Right lobe of liver (tissue), 6 donors: ENCODE measurements around the gene MME. TPM values are rescaled to one million over a fixed set of nuclear protein-coding genes. Genes with fewer than 3 reads are reported as not detected.

Source experiments
- ATAC-seq, 4 donors: fragments of 200-7000 bp; cut with Tn5 transposase; one replicate each; pipeline ENCODE4 v1.9.1; 2020; ENCODE audit warnings: mild to moderate bottlenecking in 4 of 4, moderate library complexity in 4 of 4
- DNase-seq, 3 donors: peaks; one replicate each; pipeline ENCODE4 v3.0.0-alpha.2; 2020
- H3K27ac ChIP-seq, 3 donors: fragments of 200-600 bp; one replicate each; pipeline ENCODE4 v1.8.0; 2022
- H3K27me3 ChIP-seq, 2 donors: fragments of 200-600 bp; one replicate each; pipeline ENCODE4 v1.8.0; 2022
- H3K36me3 ChIP-seq, 4 donors: fragments of 200-600 bp; sonication (generic) in 1 of 4; one replicate each; pipeline versions ENCODE4 v1.5.1 to v1.8.0; 2017 to 2022; ENCODE audit warnings: control low read depth in 1 of 4
- H3K4me1 ChIP-seq, 4 donors: fragments of 200-600 bp; sonication (generic) in 1 of 4; one replicate each; pipeline versions ENCODE4 v1.5.1 to v1.8.0; 2017 to 2022; ENCODE audit warnings: control low read depth in 1 of 4
- H3K4me3 ChIP-seq, 3 donors: fragments of 200-600 bp; one replicate each; pipeline ENCODE4 v1.8.0; 2022
- H3K9me3 ChIP-seq, 4 donors: fragments of 200-600 bp; sonication (generic) in 1 of 4; one replicate each; pipeline versions ENCODE4 v1.5.1 to v1.8.0; 2017 to 2022; ENCODE audit warnings: control low read depth in 1 of 4
- POLR2A ChIP-seq: fragments of 450-650 bp; IDR thresholded peaks from one replicate; pipeline ENCODE4 v1.6.1; 2017; ENCODE audit warnings: antibody characterized with exemption, mild to moderate bottlenecking
- WGBS: methylation state at CpG from one replicate; pipeline ENCODE4 v1.1.6; 2018; ENCODE audit warnings: low coverage, low lambda C conversion rate; ENCODE audit not compliant: insufficient coverage; ENCODE audit errors: missing lambda C conversion rate; 5-methylcytosine and 5-hydroxymethylcytosine counted together
- intact Hi-C, 2 donors: fragments of 100-400 bp; cut with DNase I; formaldehyde crosslinking; loops; one replicate each; pipeline versions ENCODE4 v1.11.2 to v1.14.1; 2022
- total RNA-seq, 6 experiments: library from RNA; depleted of rRNA in 2 of 6; stranded (reverse); fragments of >200 nt in 2 of 6; fragmentation: NEBNext Ultra II Directional in 3 of 6; extraction: Animal tissue kit (Norgen Biotek cat#: 25700) in 3 of 6; gene quantifications; one replicate each; pipeline versions ENCODE4 v1.1.0 to v1.2.4, GENCODE V29; 2016 to 2023
- TF ChIP-seq, protein P1 (sequence below), 4 donors: fragments of 200-600 bp in 3 of 4; fragments of 450-650 bp in 1 of 4; IDR thresholded peaks; one replicate each; pipeline versions ENCODE4 v1.5.1 to v1.8.0; 2016 to 2022; ENCODE audit warnings: antibody characterized with exemption in 4 of 4, mild to moderate bottlenecking in 2 of 4
- donor health status: DM: no; HTN: yes; CAD: no.
- donor health status: DM: no; HTN: no; CAD: no.
- donor health status: DM: no; HTN: no; CAD: no.
- donor health status: DM: no; HTN: yes; CAD: no.
- donor health status: DM: no; HTN: yes; CAD: no.

The MME gene
- total RNA-seq, 6 experiments from 2014 or later = 9.9 to 79.1 (median 35.1) TPM

DNA sequence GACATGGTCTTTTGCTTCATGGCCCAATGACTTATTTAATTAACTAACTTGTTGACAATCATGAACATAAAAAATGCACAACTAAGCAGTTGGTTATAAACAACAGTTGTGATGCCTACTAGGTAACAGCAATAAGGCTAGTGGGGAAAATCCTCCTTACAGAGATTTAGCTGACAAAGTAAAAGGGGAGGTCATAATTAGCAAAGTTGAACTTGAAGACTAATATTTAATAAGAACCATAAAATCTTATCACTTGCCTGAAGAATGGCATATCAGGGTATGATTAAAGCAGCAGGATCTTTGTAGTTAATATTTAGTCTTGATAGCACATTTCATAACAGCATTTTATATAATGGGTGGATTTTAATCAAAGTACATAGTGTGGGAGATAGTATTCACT is 84.2 kb downstream of the MME start:
- DNase-seq (no peak), ATAC-seq (peak in 1 of 4 donors; percentile 28)
- H3K4me3 ChIP-seq = no peak overlapping the region

DNA sequence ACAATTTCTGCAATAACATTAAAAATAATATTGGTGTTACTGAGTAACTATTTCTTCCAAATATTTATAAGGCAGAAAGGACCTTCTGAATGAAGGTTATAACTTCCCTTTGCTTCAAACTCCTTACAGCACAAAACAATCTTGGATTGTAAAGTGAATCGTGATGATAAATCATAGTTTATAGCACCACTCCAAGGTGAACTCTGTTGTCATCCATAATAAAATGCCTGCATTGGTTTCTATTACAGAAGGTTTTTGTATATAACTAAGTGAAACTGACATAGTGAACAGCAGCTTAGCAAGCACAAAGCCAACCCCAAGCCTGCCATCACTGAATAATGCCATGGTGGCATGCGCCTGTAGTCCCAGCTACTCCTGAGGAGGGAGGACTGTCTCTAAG is 86.3 kb downstream of the MME start:
- Histone ChIP-seq H3K9me3 (no peaks in the 10 kb centered on the region), H3K4me1 (peaks cover 0 to 20% (median 7%) of the 10 kb centered on the region in 4 donors), H3K27ac (no peak overlapping the region), H3K36me3 (peaks cover 0 to 7% (median 0%) of the 10 kb centered on the region in 4 donors), H3K27me3 (no peaks in the 10 kb centered on the region), H3K4me3 (no peak overlapping the region)
- no peak for DNase-seq
- TF ChIP-seq POLR2A = no peak
- TF ChIP-seq, protein P1, sequence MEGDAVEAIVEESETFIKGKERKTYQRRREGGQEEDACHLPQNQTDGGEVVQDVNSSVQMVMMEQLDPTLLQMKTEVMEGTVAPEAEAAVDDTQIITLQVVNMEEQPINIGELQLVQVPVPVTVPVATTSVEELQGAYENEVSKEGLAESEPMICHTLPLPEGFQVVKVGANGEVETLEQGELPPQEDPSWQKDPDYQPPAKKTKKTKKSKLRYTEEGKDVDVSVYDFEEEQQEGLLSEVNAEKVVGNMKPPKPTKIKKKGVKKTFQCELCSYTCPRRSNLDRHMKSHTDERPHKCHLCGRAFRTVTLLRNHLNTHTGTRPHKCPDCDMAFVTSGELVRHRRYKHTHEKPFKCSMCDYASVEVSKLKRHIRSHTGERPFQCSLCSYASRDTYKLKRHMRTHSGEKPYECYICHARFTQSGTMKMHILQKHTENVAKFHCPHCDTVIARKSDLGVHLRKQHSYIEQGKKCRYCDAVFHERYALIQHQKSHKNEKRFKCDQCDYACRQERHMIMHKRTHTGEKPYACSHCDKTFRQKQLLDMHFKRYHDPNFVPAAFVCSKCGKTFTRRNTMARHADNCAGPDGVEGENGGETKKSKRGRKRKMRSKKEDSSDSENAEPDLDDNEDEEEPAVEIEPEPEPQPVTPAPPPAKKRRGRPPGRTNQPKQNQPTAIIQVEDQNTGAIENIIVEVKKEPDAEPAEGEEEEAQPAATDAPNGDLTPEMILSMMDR (IDR thresholded peaks at IDR 0.05) = no peak
- no peak for ATAC-seq
- WGBS = 86% methylated on average over 2 of the region's 2 CpGs
- intact Hi-C loops = no loop called here

More for the DNA sequence above, 84.2 kb downstream of the MME start:
- Histone ChIP-seq H3K9me3 (no peaks in the 10 kb centered on the region), H3K27me3 (no peaks in the 10 kb centered on the region), H3K27ac (no peak overlapping the region), H3K36me3 (peaks cover 0 to 7% (median 0%) of the 10 kb centered on the region in 4 donors), H3K4me1 (peaks cover 0 to 26% (median 7%) of the 10 kb centered on the region in 4 donors)
- TF ChIP-seq, protein P1 (IDR thresholded peaks at IDR 0.05) = no peak
- TF ChIP-seq POLR2A = no peak
- intact Hi-C loops = no loop called here

DNA sequence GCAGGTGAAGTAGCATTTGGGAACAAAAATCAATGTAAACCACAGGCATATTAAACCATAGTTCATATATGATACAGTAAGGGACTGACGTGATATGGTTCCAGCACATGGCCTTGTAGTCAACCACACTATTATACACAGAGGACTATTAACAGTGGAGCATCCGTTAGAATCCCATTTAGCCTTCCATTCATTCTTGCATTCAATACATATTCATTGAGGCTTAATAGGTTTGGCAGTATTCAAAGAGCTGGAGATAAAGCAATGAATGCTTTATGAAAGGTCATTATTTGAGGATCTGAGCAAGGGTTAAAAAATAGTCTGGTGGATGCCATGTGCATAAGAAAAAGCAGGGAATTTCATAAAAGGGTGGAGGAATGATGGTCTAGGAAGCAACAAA is 89.1 kb downstream of the MME start:
- Histone ChIP-seq H3K4me1 (peaks cover 0 to 6% (median under 1%) of the 10 kb centered on the region in 4 donors), H3K36me3 (peaks cover 0 to 7% (median 3%) of the 10 kb centered on the region in 4 donors), H3K27ac (no peak overlapping the region), H3K9me3 (no peaks in the 10 kb centered on the region), H3K27me3 (no peaks in the 10 kb centered on the region), H3K4me3 (no peak overlapping the region)
- DNase-seq (no peak), ATAC-seq (no peak)
- WGBS = 90% methylated on average over 2 of the region's 2 CpGs
- TF ChIP-seq, protein P1 (IDR thresholded peaks at IDR 0.05) = no peak
- no peak for TF ChIP-seq POLR2A
- intact Hi-C loops = no loop called here

DNA sequence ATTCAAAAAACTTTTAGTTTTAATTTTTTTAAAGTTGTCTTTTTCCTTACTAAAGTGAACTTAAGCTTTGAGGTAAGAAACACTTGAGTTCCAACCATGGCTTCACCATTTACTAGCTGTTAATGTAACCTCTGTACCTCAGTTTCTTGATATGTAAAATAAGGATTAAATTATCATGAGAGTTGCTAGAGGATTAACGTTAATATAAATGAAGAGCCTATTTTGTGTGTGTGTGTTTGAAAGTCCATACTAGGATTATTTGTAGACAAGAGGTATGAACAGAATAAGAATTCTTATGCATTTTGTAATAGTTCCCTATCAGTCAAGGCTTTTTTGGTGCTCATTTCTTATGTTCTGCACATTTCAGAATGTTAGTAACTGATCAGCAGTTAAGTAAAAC is 93.7 kb downstream of the MME start:
- DNase-seq = no peak
- H3K4me1 ChIP-seq = no peaks in the 10 kb centered on the region
- no peak overlapping the region for H3K27ac ChIP-seq
- H3K36me3 ChIP-seq = peaks cover 0 to 5% (median 0%) of the 10 kb centered on the region in 4 donors
- WGBS = 60% methylated on average over 1 of the region's 1 CpG
- no peak overlapping the region for H3K4me3 ChIP-seq
- ATAC-seq = no peak
- TF ChIP-seq POLR2A = no peak
- TF ChIP-seq, protein P1 (IDR thresholded peaks at IDR 0.05) = no peak
- intact Hi-C loops = no loop called here
- H3K27me3 ChIP-seq = no peaks in the 10 kb centered on the region
- no peaks in the 10 kb centered on the region for H3K9me3 ChIP-seq
